Mucosa of descending colon (tissue), 3 donors: Measurements from ENCODE around the gene C1QL1. TPM values are rescaled to one million over a fixed set of nuclear protein-coding genes. Genes with fewer than 3 reads are reported as not detected.

Experiments
- ATAC-seq: fragments of 200-7000 bp; cut with Tn5 transposase; one replicate; pipeline ENCODE4 v1.9.1; 2020; ENCODE audit warnings: mild to moderate bottlenecking, moderate library complexity
- DNase-seq, 3 donors: peaks; one replicate each; pipeline ENCODE4 v3.0.0-alpha.2; 2020
- H3K36me3 ChIP-seq: fragments of 200-600 bp; one replicate; pipeline ENCODE4 v1.8.0; 2021; ENCODE audit warnings: low read depth, mild to moderate bottlenecking
- H3K4me1 ChIP-seq: fragments of 200-600 bp; one replicate; pipeline ENCODE4 v1.8.0; 2021; ENCODE audit warnings: low read depth, mild to moderate bottlenecking
- H3K4me3 ChIP-seq: fragments of 200-600 bp; one replicate; pipeline ENCODE4 v1.8.0; 2021; ENCODE audit warnings: mild to moderate bottlenecking
- H3K9me3 ChIP-seq: fragments of 200-600 bp; one replicate; pipeline ENCODE4 v1.8.0; 2021; ENCODE audit warnings: mild to moderate bottlenecking
- intact Hi-C, 2 donors: fragments of 100-400 bp; cut with DNase I in 1 of 2; cut with micrococcal nuclease in 1 of 2; formaldehyde crosslinking; loops; one replicate each; pipeline versions ENCODE4 v1.11.0 to v1.11.1; 2022; cut with DNase I, micrococcal nuclease
- total RNA-seq, 3 donors: library from RNA; stranded (reverse); fragmentation: NEBNext Ultra II Directional in 2 of 3; extraction: Animal tissue kit (Norgen Biotek cat#: 25700) in 2 of 3; gene quantifications; one replicate each; pipeline versions ENCODE4 v1.2.1 to v1.2.4, GENCODE V29; 2021 to 2023
- TF ChIP-seq, protein P1 (sequence below): fragments of 200-600 bp; IDR thresholded peaks from one replicate; pipeline ENCODE4 v1.8.0; 2022; ENCODE audit warnings: antibody characterized with exemption, mild to moderate bottlenecking
- donor health status: DM: no; HTN: no; CAD: no; lungs with moderate emphysema.
- donor health status: DM: no; HTN: no; CAD: no.
- donor health status: DM: no; HTN: yes; CAD: no.

C1QL1 gene
- total RNA-seq, 3 donors from 2014 or later = 0.29 to 6.5 (median 0.60) TPM

DNA sequence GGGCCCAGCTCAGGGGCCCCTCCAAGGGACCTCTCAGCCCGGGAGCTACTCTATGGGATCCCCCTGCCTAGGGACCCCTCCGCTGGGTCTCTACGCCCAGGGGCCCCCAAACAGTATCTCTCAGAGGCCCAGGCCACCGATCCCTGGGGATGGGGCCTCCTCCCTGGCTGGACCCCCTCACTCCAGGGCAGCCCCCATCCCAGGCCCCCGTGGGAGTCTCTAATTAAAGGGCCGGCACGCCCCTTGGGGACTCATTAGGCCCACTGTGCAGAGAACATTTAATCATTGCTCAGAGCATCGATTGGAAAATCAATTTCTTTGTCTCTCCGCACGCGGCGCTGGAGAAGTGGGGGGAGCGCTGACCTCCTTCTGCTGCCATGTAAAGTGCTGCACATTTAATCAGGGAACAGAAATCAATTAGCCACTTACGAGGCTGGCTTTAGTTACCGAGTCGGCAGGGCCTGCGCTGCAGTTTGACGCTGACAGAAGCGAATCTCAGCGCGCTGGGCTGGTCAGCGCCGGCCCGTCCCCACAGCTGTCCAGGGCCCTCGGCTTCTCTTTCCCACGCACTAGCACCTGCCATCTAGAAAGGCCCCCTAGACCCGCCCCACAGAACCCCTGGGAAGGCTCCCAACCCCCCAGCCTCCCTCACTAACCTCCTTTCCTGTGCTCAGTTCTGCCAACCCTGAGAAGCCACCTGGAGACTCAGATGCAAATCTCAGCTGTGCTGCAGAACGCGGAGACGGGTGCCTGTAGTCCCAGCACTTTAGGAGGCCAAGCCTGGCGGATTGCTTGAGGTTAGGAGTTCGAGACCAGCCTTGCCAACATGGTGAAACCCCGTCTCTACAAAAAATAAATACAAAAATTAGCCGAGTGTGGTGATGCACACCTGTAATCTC is 20.2 kb upstream of the C1QL1 start:
- TF ChIP-seq, protein P1, sequence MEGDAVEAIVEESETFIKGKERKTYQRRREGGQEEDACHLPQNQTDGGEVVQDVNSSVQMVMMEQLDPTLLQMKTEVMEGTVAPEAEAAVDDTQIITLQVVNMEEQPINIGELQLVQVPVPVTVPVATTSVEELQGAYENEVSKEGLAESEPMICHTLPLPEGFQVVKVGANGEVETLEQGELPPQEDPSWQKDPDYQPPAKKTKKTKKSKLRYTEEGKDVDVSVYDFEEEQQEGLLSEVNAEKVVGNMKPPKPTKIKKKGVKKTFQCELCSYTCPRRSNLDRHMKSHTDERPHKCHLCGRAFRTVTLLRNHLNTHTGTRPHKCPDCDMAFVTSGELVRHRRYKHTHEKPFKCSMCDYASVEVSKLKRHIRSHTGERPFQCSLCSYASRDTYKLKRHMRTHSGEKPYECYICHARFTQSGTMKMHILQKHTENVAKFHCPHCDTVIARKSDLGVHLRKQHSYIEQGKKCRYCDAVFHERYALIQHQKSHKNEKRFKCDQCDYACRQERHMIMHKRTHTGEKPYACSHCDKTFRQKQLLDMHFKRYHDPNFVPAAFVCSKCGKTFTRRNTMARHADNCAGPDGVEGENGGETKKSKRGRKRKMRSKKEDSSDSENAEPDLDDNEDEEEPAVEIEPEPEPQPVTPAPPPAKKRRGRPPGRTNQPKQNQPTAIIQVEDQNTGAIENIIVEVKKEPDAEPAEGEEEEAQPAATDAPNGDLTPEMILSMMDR = no peak
- Histone ChIP-seq H3K9me3 (no peaks in the 10 kb centered on the region), H3K4me1 (no peaks in the 10 kb centered on the region), H3K4me3 (no peak overlapping the region), H3K36me3 (no peaks in the 10 kb centered on the region)
- ATAC-seq (no peak), DNase-seq (no peak)
- intact Hi-C loops = no loop called here

DNA sequence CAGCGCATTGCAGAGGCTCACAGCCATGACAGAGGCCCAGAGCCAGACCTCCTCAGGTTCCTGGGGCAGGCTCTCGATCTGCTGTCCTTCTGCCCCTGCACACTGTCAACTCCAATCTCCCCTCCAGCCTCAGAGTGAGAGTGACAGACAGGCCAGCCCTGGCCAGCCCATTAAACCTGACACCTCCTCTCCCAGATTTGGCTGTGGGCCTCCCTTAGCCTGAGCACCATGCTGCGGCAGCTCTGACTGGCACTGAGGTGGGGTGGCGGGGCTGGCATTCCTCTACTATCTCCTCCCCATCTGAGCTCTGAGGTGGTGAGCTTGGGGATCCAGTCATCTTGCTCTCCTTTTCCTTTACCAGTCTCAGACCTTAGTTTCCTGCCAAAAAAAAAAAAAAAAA is 15.5 kb upstream of the C1QL1 start:
- H3K9me3 ChIP-seq = no peaks in the 10 kb centered on the region
- no peak overlapping the region for H3K4me3 ChIP-seq
- H3K36me3 ChIP-seq = no peaks in the 10 kb centered on the region
- intact Hi-C loops = no loop called here
- peaks cover 4% of the 10 kb centered on the region for H3K4me1 ChIP-seq
- TF ChIP-seq, protein P1 = no peak
- no peak for DNase-seq
- no peak for ATAC-seq

DNA sequence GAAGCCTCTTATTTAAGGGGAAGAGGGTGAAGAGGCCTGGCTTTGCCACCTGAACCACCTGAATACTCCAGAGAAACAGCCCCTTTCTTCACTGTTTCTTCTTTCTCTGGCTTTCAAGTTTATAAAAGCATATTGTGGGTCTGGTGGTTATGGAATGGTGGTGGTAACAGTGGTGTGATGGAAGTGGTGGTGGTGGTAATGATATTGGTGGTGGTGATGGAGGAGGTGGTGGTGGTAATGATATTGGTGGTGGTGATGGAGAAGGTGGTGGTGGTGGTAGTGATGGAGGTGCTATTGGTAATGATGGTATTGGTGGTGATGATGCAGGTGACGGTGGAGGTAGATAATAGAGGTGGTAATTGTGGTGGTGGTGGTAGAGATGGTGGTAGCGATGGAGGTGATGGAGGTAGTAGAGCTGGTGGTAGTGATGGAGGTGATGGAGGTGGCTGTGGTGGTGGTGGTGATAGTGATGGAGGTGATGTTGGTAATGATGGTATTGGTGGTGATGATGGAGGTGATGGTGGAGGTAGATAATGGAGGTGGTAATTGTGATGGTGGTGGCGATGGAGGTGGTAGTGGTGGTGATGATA is 14.1 kb upstream of the C1QL1 start:
- intact Hi-C loops = no loop called here
- peaks cover 4% of the 10 kb centered on the region for H3K4me1 ChIP-seq
- H3K4me3 ChIP-seq = no peak overlapping the region
- DNase-seq (no peak), ATAC-seq (no peak)
- H3K9me3 ChIP-seq = no peaks in the 10 kb centered on the region
- no peaks in the 10 kb centered on the region for H3K36me3 ChIP-seq
- TF ChIP-seq, protein P1 = no peak

DNA sequence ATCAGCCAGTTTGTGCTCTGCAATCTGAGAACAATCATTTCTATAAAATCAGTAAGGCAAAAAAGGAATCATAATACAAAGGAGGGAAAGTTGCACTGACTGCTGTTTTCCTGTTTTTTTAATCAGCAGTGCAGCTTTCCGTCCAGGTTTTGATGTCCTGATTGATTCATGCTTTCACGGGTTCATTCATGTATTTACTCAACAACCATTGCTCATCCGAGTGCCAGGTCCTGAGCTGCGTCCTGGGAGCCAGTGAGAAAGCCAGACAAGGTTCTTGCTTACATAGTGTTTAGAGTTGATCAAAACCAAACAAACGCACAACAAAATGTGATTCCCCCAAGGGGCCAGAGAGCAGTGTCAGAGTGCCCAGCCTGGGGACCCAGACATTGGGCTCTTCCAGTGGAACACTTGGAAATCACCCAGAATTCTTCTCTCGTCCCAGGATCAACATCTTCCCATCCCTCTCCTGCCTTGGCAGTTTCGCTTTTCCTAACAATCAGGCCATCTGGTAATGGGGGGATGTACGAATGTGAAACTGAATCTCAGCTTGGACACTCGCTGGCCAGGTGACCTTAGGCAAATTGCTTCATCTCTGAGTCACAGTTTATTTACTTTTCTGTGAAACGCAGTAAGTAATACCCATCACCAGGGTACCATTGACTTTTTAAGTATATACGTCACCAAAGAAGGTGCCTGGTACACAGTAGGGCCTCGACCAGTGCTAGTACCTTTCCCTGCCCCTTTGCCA is 13.3 kb upstream of the C1QL1 start:
- Histone ChIP-seq H3K36me3 (no peaks in the 10 kb centered on the region), H3K4me3 (no peak overlapping the region), H3K9me3 (no peaks in the 10 kb centered on the region), H3K4me1 (peaks cover 4% of the 10 kb centered on the region)
- TF ChIP-seq, protein P1 = no peak
- ATAC-seq (peak; percentile 48), DNase-seq (no peak)
- intact Hi-C loops = no loop called here

DNA sequence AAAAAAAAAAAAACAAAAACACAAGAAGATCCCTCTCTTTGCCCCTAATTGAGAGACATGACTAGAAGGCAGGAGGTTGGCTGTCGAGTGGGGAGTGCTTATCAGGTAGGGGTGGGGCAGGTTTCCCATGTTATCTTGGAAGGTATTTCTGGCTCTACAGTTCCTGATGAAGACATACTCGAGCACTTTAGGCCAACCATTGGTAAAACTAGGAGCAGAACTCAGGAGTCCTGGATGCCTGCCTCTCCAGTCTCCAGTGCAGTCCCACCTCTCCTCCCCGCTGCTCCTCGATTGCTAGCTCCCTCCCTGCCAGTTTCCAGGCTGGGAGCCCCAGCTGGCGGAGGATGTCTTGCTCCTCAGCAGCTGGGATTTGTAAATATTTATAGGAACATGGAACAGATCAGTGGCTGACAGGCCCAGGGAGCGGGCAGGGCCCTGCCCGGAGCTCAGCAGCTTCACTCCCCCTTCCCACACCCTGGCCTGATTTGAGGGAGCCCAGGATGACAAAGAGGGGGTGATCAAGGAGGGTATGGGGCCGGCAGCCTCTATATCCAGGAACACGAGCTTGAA is 11.4 kb upstream of the C1QL1 start:
- DNase-seq (peak in 2 of 3 donors; percentile 41 to 55), ATAC-seq (peak; percentile 45)
- Histone ChIP-seq H3K9me3 (no peaks in the 10 kb centered on the region), H3K36me3 (no peaks in the 10 kb centered on the region), H3K4me1 (peaks cover 4% of the 10 kb centered on the region), H3K4me3 (no peak overlapping the region)
- TF ChIP-seq, protein P1 = no peak
- intact Hi-C loops = no loop called here
